Measurements from ENCODE around the gene OR5K4. TPM values are rescaled to one million over a fixed set of nuclear protein-coding genes. Genes with fewer than 3 reads are reported as not detected.

OR5K4 gene
- total RNA-seq, 6 experiments from 2014 or later, result not detected

- DNase-seq, result peak; percentile 5
- peak; percentile 44 for TF ChIP-seq CTCF (IDR thresholded peaks at IDR 0.05)
- H3K4me1 Mint-ChIP-seq (ENCODE audit: low read depth), result no peaks in the 10 kb centered on the region
- no peak overlapping the region for H3K4me3 Mint-ChIP-seq
- no peak overlapping the region for H3K27ac Mint-ChIP-seq
- no peaks in the 10 kb centered on the region; the same call in 1 of the 2 replicates for H3K27me3 Mint-ChIP-seq (ENCODE audit: insufficient read depth)
- no peaks in the 10 kb centered on the region for H3K9me3 Mint-ChIP-seq
- H3K36me3 Mint-ChIP-seq (ENCODE audit: low read depth), result no peaks in the 10 kb centered on the region
Measured at GRCh38 chr3:98333989-98334606, 19.6 kb upstream of the OR5K4 start.

GRCh38 chr3:98339031-98339430 lies 14.6 kb upstream of the OR5K4 start:
- Mint-ChIP-seq H3K9me3 (no peaks in the 10 kb centered on the region), H3K4me1 (ENCODE audit: low read depth) (no peaks in the 10 kb centered on the region), H3K4me3 (no peak overlapping the region), H3K27ac (no peak overlapping the region), H3K27me3 (ENCODE audit: insufficient read depth) (0 out of 2 replicates have a peak, but pooled peaks cover 2% of the 10 kb centered on the region), H3K36me3 (ENCODE audit: low read depth) (no peaks in the 10 kb centered on the region)
- TF ChIP-seq CTCF (IDR thresholded peaks at IDR 0.05), result no peak
- DNase-seq, result no peak

- no peaks in the 10 kb centered on the region for H3K4me1 Mint-ChIP-seq (ENCODE audit: low read depth)
- no peak overlapping the region for H3K27ac Mint-ChIP-seq
- H3K4me3 Mint-ChIP-seq, result no peak overlapping the region
- H3K27me3 Mint-ChIP-seq (ENCODE audit: insufficient read depth), result 0 out of 2 replicates have a peak, but pooled peaks cover 2% of the 10 kb centered on the region
- TF ChIP-seq CTCF (IDR thresholded peaks at IDR 0.05), result no peak
- H3K36me3 Mint-ChIP-seq (ENCODE audit: low read depth), result no peaks in the 10 kb centered on the region
- DNase-seq, result no peak
- no peaks in the 10 kb centered on the region for H3K9me3 Mint-ChIP-seq
Measured at GRCh38 chr3:98341758-98342157, 11.9 kb upstream of the OR5K4 start.

GRCh38 chr3:98343647-98344507 lies 9.8 kb upstream of the OR5K4 start:
- Mint-ChIP-seq H3K4me3 (no peak overlapping the region; the same call in 1 of the 2 replicates), H3K9me3 (no peaks in the 10 kb centered on the region), H3K4me1 (ENCODE audit: low read depth) (no peaks in the 10 kb centered on the region), H3K27ac (no peak overlapping the region), H3K27me3 (ENCODE audit: insufficient read depth) (0 out of 2 replicates have a peak, but pooled peaks cover 2% of the 10 kb centered on the region), H3K36me3 (ENCODE audit: low read depth) (no peaks in the 10 kb centered on the region)
- peak; percentile 82 for TF ChIP-seq CTCF (IDR thresholded peaks at IDR 0.05)
- DNase-seq, result peak; percentile 28

GRCh38 chr3:98350082-98350481 lies 3.6 kb upstream of the OR5K4 start:
- TF ChIP-seq CTCF (IDR thresholded peaks at IDR 0.05), result no peak
- no peak overlapping the region for H3K27ac Mint-ChIP-seq
- no peak overlapping the region for H3K4me3 Mint-ChIP-seq
- no peaks in the 10 kb centered on the region for H3K36me3 Mint-ChIP-seq (ENCODE audit: low read depth)
- H3K9me3 Mint-ChIP-seq, result no peaks in the 10 kb centered on the region
- DNase-seq, result no peak
- H3K27me3 Mint-ChIP-seq (ENCODE audit: insufficient read depth), result no peaks in the 10 kb centered on the region
- H3K4me1 Mint-ChIP-seq (ENCODE audit: low read depth), result no peaks in the 10 kb centered on the region

Measured in HFFc6 (cell line).